GM21360 (cell line): Measurements from ENCODE around the gene FMNL3.
A peak's percentile ranks its signal among the peaks of the same experiment; 100 is the strongest.

ENCODE experiments used
- ATAC-seq: cut with Tn5 transposase; IDR thresholded peaks from one replicate; pipeline ENCODE4 v1.9.1; 2021; ENCODE audit warnings: mild to moderate bottlenecking, moderate library complexity; ENCODE audit not compliant: unreplicated experiment

The FMNL3 gene

DNA sequence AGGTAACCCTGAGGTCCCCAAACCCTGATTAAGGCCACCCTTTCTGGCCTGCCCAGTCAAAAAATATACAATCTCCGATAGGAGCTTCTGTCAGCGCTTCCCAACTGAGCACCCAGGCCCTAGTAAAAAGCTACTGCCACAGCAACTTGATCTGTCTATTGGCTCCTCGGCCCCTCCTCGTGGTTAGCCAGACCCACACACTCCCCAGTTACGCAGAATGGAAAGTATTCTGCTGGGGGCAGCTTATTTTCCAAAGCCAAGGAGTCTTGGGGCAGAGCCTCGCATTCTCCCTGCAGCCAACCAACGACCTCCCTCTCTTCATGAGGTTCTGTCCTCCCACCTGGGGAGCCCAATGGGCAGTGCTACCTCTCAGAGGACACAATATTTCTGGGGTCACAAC lies 32.1 kb downstream of the FMNL3 start:
- ATAC-seq: no peak

- ATAC-seq: no peak
These were observed 32.8 kb downstream of the FMNL3 start for GRCh38 chr12:49674318-49674981.

DNA sequence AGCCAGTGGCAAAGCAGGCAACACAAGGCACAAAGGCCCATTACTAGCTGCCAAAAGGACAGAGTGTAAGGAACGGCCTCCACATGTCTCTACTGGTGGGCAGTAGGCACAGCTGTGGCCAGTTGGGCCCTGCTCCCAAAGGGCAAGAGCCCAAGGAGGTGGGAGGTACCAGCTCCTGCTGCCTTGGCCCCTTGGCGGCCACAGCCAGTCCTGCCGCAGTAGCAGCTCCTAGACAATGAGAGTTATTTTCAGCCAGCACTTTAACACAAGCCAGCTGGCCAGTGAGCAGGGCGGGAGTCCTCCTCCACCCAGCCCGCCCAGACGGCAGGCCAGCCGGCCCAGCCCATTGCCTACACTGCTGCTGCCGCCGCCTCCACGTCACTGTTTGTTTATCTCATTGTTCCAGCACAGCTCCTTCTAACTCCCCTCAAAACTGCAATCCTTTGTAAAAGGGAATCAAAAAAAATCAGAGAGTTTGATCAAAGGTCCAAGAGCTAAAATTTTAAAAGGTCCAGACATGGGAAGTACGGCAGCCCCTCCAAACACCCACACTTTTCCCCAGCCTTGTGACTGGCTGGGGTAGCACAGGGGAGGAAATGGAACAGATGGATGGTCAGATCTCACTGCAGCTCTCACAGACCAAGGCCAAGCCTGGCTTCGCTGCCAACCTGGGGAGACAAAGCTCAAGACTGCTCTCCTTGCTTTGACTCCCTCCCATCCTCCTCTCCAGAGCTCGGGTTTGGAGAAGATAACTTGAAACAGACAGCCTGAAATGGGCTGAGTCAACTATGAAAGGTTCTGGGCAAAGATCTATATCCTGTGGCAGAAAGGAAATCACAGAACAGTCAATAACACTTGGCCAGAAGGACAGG lies 33.5 kb downstream of the FMNL3 start:
- ATAC-seq: no peak

DNA sequence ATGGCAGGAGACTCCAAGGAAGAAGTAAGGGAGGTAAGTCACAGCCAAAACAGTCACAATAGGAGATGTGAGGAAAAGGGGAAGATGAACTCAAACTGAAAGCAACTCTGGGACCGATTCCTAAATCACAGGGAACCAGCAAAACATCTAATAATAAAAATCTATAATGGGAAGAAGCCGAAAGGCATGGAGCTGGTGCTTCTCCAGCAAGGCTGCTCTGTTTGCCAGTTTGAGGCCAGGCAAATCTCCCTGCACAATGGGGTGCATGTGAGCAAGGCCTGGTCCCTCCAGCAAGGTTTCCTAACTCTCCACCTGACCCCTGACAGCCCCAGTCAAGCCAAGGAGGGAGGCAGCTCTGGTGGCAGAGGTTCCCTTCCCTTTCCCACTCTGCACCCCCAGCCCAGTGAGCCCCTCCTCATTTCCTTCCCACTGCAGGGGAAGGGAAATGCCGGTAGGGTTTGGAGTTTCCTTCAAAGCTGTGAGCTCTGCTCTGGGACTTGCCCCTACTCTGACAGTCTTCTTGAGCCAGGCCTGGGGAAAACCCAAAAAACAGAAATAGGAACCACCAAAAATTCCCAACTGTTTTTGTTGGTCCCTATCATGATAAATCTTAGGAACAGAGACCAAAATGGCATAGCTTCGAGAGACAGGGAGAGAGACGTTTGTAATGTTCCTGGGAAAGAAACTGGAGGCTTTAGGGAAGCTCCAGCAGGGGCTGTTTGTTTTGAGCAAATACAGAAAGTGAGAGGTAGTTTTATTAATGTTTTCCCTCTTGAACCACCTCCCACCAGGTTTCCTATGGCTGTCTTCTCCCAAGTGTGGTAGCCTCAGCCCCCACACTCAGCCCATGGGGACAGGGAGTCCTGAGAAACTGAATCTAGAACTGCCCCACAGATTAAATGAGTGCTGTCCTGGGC lies 34.6 kb downstream of the FMNL3 start:
- no peak for ATAC-seq

DNA sequence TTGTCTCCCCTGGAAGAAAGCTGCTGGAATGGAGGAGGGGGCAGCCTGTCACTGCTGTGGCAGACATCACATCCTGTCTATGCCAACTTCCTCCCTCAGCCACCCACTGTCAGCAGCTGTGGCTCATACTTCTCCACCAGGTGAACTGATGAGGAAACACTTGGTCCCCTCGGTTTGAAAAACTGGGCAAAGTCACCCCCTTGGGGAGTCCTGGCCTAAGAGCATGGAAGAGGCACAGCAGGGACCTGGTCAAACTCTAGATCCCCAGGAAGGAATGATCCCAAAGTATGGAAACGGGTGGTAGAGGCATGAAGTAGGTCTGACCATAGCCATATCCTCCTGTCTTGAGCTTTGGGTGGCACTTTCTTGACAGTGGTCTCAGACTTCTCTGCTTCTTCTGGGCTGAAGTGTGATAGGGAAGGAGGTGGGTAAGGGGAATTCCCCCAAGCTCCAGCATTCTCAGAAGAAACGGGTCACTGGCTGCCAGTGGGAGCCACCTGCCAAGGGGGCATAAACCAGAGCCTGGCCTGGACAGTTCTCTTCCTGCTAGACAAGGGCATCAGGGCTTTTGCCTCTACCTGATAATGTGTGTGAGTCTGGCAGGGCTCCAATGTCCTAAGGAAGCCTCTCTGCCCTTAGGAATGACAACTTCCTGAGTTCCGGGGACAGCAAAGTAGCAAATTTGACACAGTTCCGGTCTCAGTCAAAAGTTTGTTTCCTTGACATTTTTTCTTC lies 36.0 kb downstream of the FMNL3 start:
- ATAC-seq: no peak

GRCh38 chr12:49669796-49670195 lies 37.4 kb downstream of the FMNL3 start:
- ATAC-seq: no peak

GRCh38 chr12:49667325-49668090 lies 39.7 kb downstream of the FMNL3 start:
- no peak for ATAC-seq

DNA sequence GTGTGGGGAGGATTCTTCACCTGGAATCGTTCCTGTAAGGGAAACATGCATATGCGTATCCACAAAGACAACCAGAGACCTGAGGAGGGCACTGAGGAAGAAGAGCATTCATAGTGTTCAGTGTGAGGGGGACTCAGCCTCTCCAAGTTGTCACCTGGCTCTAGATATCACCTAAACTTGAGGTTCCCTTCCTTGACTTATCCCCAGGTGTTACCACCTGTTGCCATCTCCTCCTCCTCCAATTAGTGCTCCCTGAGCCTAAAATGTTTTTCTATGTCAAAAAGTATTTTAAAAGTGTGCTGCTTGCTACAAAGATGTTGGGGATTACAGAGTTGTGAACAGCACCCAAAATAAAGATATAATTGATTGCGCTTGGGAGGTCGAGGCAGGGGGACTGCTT lies 41.0 kb downstream of the FMNL3 start:
- ATAC-seq: no peak

DNA sequence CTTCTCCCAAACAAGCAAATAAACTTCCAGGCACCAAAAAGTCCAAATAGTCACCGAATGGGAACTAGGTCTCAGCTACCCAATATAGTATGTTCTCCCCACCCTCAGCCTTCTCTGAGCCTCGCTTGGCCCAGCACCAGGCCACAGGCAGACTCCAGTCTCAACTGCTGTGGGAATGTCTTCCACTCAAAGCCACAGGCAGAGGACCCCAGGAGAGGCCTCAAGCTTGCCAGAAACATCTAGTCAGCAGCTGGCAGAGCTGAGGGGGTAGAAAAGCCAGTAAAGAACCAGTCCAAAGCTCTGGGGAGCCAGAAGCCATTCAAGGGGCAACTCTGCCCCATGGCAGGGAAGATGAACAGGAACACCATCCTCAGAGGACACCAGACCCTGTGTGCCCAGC lies 41.8 kb downstream of the FMNL3 start:
- no peak for ATAC-seq

GRCh38 chr12:49664591-49665239 lies 42.5 kb downstream of the FMNL3 start:
- no peak for ATAC-seq

GRCh38 chr12:49664167-49664566 lies 43.0 kb downstream of the FMNL3 start:
- no peak for ATAC-seq

DNA sequence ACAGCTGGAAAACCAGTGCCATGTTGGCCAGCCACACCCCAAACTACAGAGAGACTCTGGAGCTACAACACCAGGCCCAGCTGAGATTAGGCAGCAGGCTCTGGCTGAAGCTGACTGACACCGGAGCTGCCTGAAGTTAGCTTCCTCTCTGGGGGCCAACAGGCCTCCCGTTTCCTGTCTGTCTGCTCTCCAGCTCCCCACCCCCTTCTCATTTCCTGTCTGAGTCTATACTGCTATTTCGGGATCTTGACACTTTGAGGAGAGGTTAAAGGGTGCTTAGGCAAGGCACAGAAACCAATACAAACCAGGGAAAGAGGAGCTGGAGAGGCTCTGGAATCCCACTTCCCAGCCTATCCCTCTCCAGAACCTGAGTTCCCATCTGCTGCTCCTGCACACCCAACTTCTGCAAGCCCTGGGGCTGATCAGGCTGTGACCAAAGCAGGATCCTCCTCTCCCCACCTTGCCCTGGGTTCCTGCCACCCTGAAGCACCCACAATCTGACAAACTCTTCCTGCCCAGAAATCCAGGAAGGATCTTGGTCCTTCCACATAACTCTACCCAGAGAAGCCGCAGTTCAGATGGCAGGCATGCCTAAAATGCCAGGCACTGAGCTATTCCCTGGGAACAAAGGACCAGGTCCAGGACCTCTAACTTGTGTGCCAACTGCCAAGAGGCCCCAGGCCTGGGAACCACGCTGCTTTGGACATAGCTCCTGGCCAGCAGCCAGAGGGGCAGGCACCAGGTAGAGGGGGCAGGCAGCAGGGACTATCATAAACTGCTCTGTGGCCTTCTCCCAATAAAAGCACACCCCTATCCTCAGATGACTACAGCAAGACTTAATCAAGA lies 44.0 kb downstream of the FMNL3 start:
- peak; percentile 54 for ATAC-seq

DNA sequence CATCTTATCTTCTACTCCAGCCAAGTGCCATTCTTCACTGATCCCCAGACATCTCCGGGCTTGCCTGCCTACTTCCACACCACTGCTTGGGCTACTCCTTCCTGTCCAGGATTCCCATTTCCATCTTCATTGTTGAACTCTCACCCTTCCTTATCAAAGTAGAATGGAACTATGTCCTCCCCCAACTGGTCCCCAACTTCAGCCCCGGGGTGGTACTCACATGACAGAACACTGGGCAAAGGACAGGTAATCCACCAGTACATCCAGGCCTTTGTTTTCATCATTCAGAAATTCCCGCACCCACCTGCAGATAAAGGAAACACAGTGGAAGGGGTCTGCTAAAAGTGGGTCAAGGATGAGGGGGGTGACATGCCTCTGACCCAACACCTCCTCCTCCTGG lies 45.5 kb downstream of the FMNL3 start:
- ATAC-seq: no peak

DNA sequence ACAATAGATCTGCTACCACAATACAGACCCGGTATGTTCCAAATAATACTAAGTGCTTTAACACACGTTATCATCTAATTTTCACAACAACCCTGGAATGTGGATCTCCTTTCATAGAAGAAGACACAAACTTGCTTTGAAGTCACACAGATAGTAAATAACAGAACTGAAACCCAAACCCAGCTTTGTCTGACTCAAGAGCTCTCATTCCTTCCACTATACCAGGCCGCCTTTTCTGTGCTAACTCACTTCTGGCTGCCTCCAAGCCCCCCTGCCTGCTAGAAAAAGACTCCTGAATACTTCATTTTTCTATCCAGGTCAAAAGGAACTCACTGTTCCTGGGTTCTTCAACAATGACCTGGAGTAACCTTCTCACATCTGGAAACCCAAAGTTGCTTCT lies 46.0 kb downstream of the FMNL3 start:
- no peak for ATAC-seq

GRCh38 chr12:49659753-49660152 lies 47.5 kb downstream of the FMNL3 start:
- ATAC-seq: no peak

GRCh38 chr12:49658276-49658675 lies 48.9 kb downstream of the FMNL3 start:
- no peak for ATAC-seq

- ATAC-seq: no peak
These were observed 51.5 kb downstream of the FMNL3 start for GRCh38 chr12:49655595-49656236.

- no peak for ATAC-seq
These were observed 52.5 kb downstream of the FMNL3 start for GRCh38 chr12:49654715-49655114.
